IMR-90 (cell line): ENCODE results near the gene SERP2. TPM values are rescaled to one million over a fixed set of nuclear protein-coding genes. Genes with fewer than 3 reads are reported as not detected.

Experiments
- ATAC-seq: fragments of 200-7000 bp; cut with Tn5 transposase; 2 replicates; pipeline ENCODE4 v1.9.1; 2020; ENCODE audit warnings: low read depth, mild to moderate bottlenecking, moderate library complexity
- BruUV-seq: library from RNA; stranded (reverse); fragments of 400-500 nt; replicated peaks from 2 replicates; lab custom pipeline; 2021; lab: Mats Ljungman, UMichigan
- CTCF ChIA-PET: fragments of 300-600 bp; formaldehyde crosslinking; extraction: SDS; loops from one replicate; lab custom pipeline; 2021; ENCODE audit warnings: antibody characterized with exemption; lab: Yijun Ruan, JAX
- POLR2A ChIA-PET: fragments of 300-600 bp; sonication (Branson Sonifier 250); formaldehyde crosslinking; loops from one replicate; lab custom pipeline; 2022; ENCODE audit warnings: antibody characterized with exemption; ENCODE audit not compliant: unreplicated experiment; lab: Charles Lee
- DNase-seq: peaks from one replicate; pipeline ENCODE4 v3.0.0; 2013
- H2AFZ ChIP-seq: replicated peaks from 2 replicates; pipeline ENCODE3; 2013; ENCODE audit warnings: low read length, mild to moderate bottlenecking; ENCODE audit not compliant: poor library complexity
- H2AK5ac ChIP-seq: 2 replicates; pipeline ENCODE4 v1.6.1; 2013; ENCODE audit warnings: low read depth, low read length, inconsistent platforms
- H2AK9ac ChIP-seq: replicated peaks from 2 replicates; pipeline ENCODE3; 2013; ENCODE audit warnings: mild to moderate bottlenecking, low read depth, low read length, moderate library complexity; ENCODE audit not compliant: poor library complexity
- H2BK120ac ChIP-seq: 2 replicates; pipeline ENCODE4 v1.6.1; 2013; ENCODE audit warnings: low read depth, low read length, inconsistent platforms
- H2BK15ac ChIP-seq: 3 replicates; pipeline ENCODE4 v1.6.1; 2013; ENCODE audit warnings: low read depth, low read length, inconsistent platforms
- H2BK20ac ChIP-seq: 2 replicates; pipeline ENCODE4 v1.6.1; 2013; ENCODE audit warnings: low read depth, mild to moderate bottlenecking, inconsistent platforms, low read length, moderate library complexity
- H2BK5ac ChIP-seq: 2 replicates; pipeline ENCODE4 v1.6.1; 2013; ENCODE audit warnings: mild to moderate bottlenecking, low read depth, low read length, inconsistent platforms; ENCODE audit not compliant: poor library complexity, severe bottlenecking
- H3K14ac ChIP-seq: replicated peaks from 2 replicates; pipeline ENCODE4 v1.6.1; 2013; ENCODE audit warnings: low read depth, low read length, inconsistent platforms
- H3K18ac ChIP-seq: 2 replicates; pipeline ENCODE4 v1.6.1; 2013; ENCODE audit warnings: low read depth, low read length, control low read depth
- H3K23ac ChIP-seq: 2 replicates; pipeline ENCODE4 v1.6.1; 2013; ENCODE audit warnings: low read depth, low read length, inconsistent platforms
- H3K27ac ChIP-seq: 2 replicates; pipeline ENCODE4 v1.5.1; 2013; ENCODE audit warnings: mild to moderate bottlenecking, control low read depth, low read length; ENCODE audit not compliant: insufficient read depth
- H3K27me3 ChIP-seq: 2 replicates; pipeline ENCODE4 v1.6.1; 2013; ENCODE audit warnings: low read length; ENCODE audit not compliant: control insufficient read depth, insufficient read depth
- H3K36me3 ChIP-seq: 2 replicates; pipeline ENCODE4 v1.6.1; 2013; ENCODE audit warnings: low read length, mixed read lengths; ENCODE audit not compliant: control insufficient read depth, insufficient read depth
- H3K4ac ChIP-seq: 2 replicates; pipeline ENCODE4 v1.6.1; 2013; ENCODE audit warnings: low read depth, low read length, inconsistent platforms
- H3K4me1 ChIP-seq: 2 replicates; pipeline ENCODE4 v1.6.1; 2013; ENCODE audit warnings: low read length, mixed read lengths; ENCODE audit not compliant: control insufficient read depth, insufficient read depth
- H3K4me2 ChIP-seq: 2 replicates; pipeline ENCODE4 v1.6.1; 2013; ENCODE audit warnings: low read depth, mild to moderate bottlenecking, control low read depth, low read length, moderate library complexity
- H3K4me3 ChIP-seq: 2 replicates; pipeline ENCODE4 v1.5.1; 2013; ENCODE audit warnings: low read depth, mild to moderate bottlenecking, control low read depth, low read length, moderate library complexity; ENCODE audit not compliant: insufficient read depth
- H3K56ac ChIP-seq: 2 replicates; pipeline ENCODE4 v1.6.1; 2013; ENCODE audit warnings: low read length, inconsistent platforms; ENCODE audit not compliant: insufficient read depth; ENCODE audit errors: extremely low read depth
- H3K79me1 ChIP-seq, 2 experiments: 2 replicates each; pipeline ENCODE4 v1.6.1; 2013; ENCODE audit warnings: low read length in 2 of 2, inconsistent platforms in 1 of 2, low read depth in 1 of 2
- H3K9ac ChIP-seq: 2 replicates; pipeline ENCODE4 v1.6.1; 2013; ENCODE audit warnings: low read depth, low read length, control low read depth
- H3K9me1 ChIP-seq: 2 replicates; pipeline ENCODE4 v1.6.1; 2013; ENCODE audit warnings: low read length, inconsistent platforms; ENCODE audit not compliant: insufficient read depth
- H3K9me3 ChIP-seq: 2 replicates; pipeline ENCODE4 v1.6.1; 2013; ENCODE audit warnings: low read length; ENCODE audit not compliant: control insufficient read depth, insufficient read depth
- H4K20me1 ChIP-seq: 2 replicates; pipeline ENCODE4 v1.6.1; 2013; ENCODE audit warnings: low read length, inconsistent platforms; ENCODE audit not compliant: insufficient read depth
- H4K5ac ChIP-seq: 2 replicates; pipeline ENCODE4 v1.6.1; 2013; ENCODE audit warnings: mild to moderate bottlenecking, low read depth, low read length, control low read depth
- H4K8ac ChIP-seq, 2 experiments: 2 replicates each; pipeline ENCODE4 v1.6.1; 2013; ENCODE audit warnings: low read depth in 2 of 2, low read length in 2 of 2, control low read depth in 1 of 2, inconsistent platforms in 1 of 2
- H4K91ac ChIP-seq: 2 replicates; pipeline ENCODE4 v1.6.1; 2013; ENCODE audit warnings: low read depth, low read length, inconsistent platforms; ENCODE audit not compliant: insufficient read depth
- BHLHE40 ChIP-seq: fragments of 150-350 bp; IDR thresholded peaks from 2 replicates; pipeline ENCODE4 v1.6.1; 2016; ENCODE audit warnings: mild to moderate bottlenecking, low read depth, low read length
- CEBPB ChIP-seq: IDR thresholded peaks from 2 replicates; pipeline ENCODE4 v1.6.1; 2012; ENCODE audit warnings: low read depth, low read length, improper control_type of control experiment
- CHD1 ChIP-seq: IDR thresholded peaks from 2 replicates; pipeline ENCODE4 v1.6.1; 2012; ENCODE audit warnings: low read depth, low read length, improper control_type of control experiment
- FOS ChIP-seq: fragments of 150-350 bp; IDR thresholded peaks from 2 replicates; pipeline ENCODE4 v1.6.1; 2016; ENCODE audit warnings: low read depth, low read length
- MAFK ChIP-seq: IDR thresholded peaks from 2 replicates; pipeline ENCODE4 v1.6.1; 2012; ENCODE audit warnings: low read depth, low read length, improper control_type of control experiment
- MAZ ChIP-seq: IDR thresholded peaks from 2 replicates; pipeline ENCODE4 v1.6.1; 2012; ENCODE audit warnings: low read depth, mild to moderate bottlenecking, low read length, improper control_type of control experiment, moderate library complexity, borderline replicate concordance
- MXI1 ChIP-seq: IDR thresholded peaks from 2 replicates; pipeline ENCODE4 v1.6.1; 2012; ENCODE audit warnings: low read depth, mild to moderate bottlenecking, low read length, moderate library complexity, borderline replicate concordance
- NFE2L2 ChIP-seq: fragments of 150-350 bp; IDR thresholded peaks from 2 replicates; pipeline ENCODE4 v1.6.1; 2016; ENCODE audit warnings: low read depth, mild to moderate bottlenecking, low read length
- POLR2A ChIP-seq: IDR thresholded peaks from 2 replicates; pipeline ENCODE4 v1.6.1; 2012; ENCODE audit warnings: mild to moderate bottlenecking, low read depth, low read length
- RAD21 ChIP-seq: IDR thresholded peaks from 2 replicates; pipeline ENCODE4 v1.6.1; 2012; ENCODE audit warnings: low read length, improper control_type of control experiment
- RFX5 ChIP-seq: IDR thresholded peaks from 2 replicates; pipeline ENCODE4 v1.8.0; 2012; ENCODE audit warnings: low read depth, mild to moderate bottlenecking, low read length, moderate library complexity
- SMC3 ChIP-seq: fragments of 150-350 bp; IDR thresholded peaks from 2 replicates; pipeline ENCODE4 v1.6.1; 2016; ENCODE audit warnings: low read depth, mild to moderate bottlenecking, antibody characterized with exemption, low read length, moderate library complexity
- USF2 ChIP-seq: fragments of 150-350 bp; IDR thresholded peaks from 2 replicates; pipeline ENCODE4 v1.6.1; 2017; ENCODE audit warnings: mild to moderate bottlenecking, antibody characterized with exemption, low read length, low read depth
- WGBS, 2 experiments: methylation state at CpG; one replicate each; pipeline versions ENCODE4 v1.1.5 to v1.1.7; 2013; ENCODE audit warnings: missing lambda C conversion rate in 2 of 2; ENCODE audit not compliant: insufficient read length in 1 of 2; ENCODE audit errors: extremely low coverage in 2 of 2; 5-methylcytosine and 5-hydroxymethylcytosine counted together
- dilution Hi-C: fragments of 300-500 bp; cut with HindIII; formaldehyde crosslinking; loops from one replicate; pipeline ENCODE4 v1.14.3; 2018; ENCODE audit warnings: low sequenced_read_pairs; ENCODE audit not compliant: unreplicated experiment
- in situ Hi-C: fragments of 300-500 bp; cut with MboI; formaldehyde crosslinking; loops from 3 replicates; pipeline ENCODE4 v1.14.3; 2019; ENCODE audit warnings: low sequenced_read_pairs, inconsistent platforms, mixed read lengths
- intact Hi-C: fragments of 100-400 bp; cut with micrococcal nuclease; formaldehyde crosslinking; loops from 2 replicates; pipeline ENCODE4 v1.10.0; 2022
- polyA plus RNA-seq, 3 experiments: library from polyadenylated mRNA; depleted of rRNA; stranded (reverse); fragments of >200 nt; gene quantifications; 2 replicates each; pipeline ENCODE4 v1.2.3, GENCODE V29; 2012; ENCODE audit warnings: low replicate concordance in 1 of 3
- total RNA-seq: library from RNA; depleted of rRNA; stranded (reverse); fragments of >200 nt; gene quantifications from 2 replicates; pipeline ENCODE4 v1.2.3, GENCODE V29; 2012
- TF ChIP-seq, protein P1 (sequence below): conservative IDR thresholded peaks from 2 replicates; pipeline ENCODE4 v1.5.1; 2012; ENCODE audit warnings: mild to moderate bottlenecking, low read depth, low read length, improper control_type of control experiment

SERP2 gene
- total and polyA plus RNA-seq, 2 of the 4 experiments (the other 2 are of a cell fraction), result 0.54 to 1.4 TPM

DNA sequence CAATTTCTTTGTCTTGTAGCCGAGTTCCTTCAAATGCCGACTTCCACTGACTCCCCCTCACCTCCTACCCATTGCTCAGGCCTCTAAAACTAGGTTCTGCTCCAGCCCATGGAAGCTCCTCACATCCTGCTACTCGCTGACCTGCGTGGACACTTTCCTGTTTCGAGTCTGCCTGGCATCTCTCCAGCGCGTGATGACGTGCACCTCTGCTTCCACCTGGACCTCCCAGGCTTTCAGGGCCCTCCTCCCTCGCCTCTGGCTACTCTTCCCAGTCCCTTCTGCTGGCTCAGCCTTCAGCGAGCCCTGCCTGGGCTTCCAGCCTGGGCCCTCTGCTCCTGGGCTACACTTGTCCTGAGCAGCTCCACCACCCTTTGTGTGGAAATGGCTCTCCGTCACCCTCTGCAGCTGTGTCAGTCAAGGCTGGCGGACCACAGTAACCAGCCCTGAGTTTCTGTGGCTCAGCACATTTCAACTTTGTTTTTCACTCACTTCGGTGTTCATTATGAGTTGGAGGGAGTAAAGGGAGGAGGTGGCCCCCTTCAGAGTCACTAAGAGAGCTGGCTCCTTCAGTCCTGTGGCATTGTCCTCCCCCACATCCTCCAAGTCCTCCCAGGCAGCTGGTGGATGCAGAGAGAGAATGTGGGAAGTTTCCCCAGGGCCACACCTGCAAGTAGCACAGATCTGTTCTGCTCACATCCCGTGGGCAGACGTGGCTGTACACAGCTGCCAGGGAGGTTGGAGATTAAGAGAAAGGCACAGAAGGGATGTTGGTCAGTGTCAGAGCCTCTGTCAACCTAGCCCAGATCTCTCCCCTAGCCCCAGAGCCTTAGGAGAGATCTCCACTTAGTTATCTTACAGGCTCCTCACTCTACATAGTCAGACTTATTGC, 49.4 kb downstream of the SERP2 start:
- H3K4me1 ChIP-seq, result no peaks in the 10 kb centered on the region
- H3K18ac ChIP-seq, result no peak overlapping the region
- TF ChIP-seq, protein P1, sequence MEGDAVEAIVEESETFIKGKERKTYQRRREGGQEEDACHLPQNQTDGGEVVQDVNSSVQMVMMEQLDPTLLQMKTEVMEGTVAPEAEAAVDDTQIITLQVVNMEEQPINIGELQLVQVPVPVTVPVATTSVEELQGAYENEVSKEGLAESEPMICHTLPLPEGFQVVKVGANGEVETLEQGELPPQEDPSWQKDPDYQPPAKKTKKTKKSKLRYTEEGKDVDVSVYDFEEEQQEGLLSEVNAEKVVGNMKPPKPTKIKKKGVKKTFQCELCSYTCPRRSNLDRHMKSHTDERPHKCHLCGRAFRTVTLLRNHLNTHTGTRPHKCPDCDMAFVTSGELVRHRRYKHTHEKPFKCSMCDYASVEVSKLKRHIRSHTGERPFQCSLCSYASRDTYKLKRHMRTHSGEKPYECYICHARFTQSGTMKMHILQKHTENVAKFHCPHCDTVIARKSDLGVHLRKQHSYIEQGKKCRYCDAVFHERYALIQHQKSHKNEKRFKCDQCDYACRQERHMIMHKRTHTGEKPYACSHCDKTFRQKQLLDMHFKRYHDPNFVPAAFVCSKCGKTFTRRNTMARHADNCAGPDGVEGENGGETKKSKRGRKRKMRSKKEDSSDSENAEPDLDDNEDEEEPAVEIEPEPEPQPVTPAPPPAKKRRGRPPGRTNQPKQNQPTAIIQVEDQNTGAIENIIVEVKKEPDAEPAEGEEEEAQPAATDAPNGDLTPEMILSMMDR, result no peak
- TF ChIP-seq RAD21 (no peak), MAZ (no peak), NFE2L2 (no peak), BHLHE40 (no peak), SMC3 (no peak), MAFK (no peak), FOS (no peak), CHD1 (no peak), POLR2A (no peak), MXI1 (no peak), RFX5 (no peak), CEBPB (no peak), USF2 (no peak)

More for the DNA sequence above, 49.4 kb downstream of the SERP2 start:
- H3K23ac ChIP-seq, result no peak overlapping the region
- no peak for ATAC-seq
- no peak for DNase-seq
- H4K5ac ChIP-seq, result no peak overlapping the region
- no peak overlapping the region for H3K4me2 ChIP-seq
- ChIA-PET POLR2A (no interaction called here), CTCF (no interaction called here)
- no peak overlapping the region for H2AK9ac ChIP-seq
- H2AFZ ChIP-seq, result no peak overlapping the region
- H3K56ac ChIP-seq, result no peak overlapping the region
- no peaks in the 10 kb centered on the region for H3K9me1 ChIP-seq
- no peak overlapping the region for H3K14ac ChIP-seq
- H3K4me3 ChIP-seq, result no peak overlapping the region
- WGBS, 2 experiments, result 90% methylated on average over 2 of the region's 15 CpGs; no CpG with 5 or more reads in 1 of the 2 experiments
- peaks cover 9% of the 10 kb centered on the region; the same call in 1 of the 2 replicates for H3K27me3 ChIP-seq
- no peaks in the 10 kb centered on the region for H3K79me1 ChIP-seq
- no peaks in the 10 kb centered on the region for H4K20me1 ChIP-seq
- no peaks in the 10 kb centered on the region for H3K9me3 ChIP-seq
- no peak overlapping the region for H3K27ac ChIP-seq
- H4K8ac ChIP-seq, result no peak overlapping the region
- in situ Hi-C loops (no loop called here), intact Hi-C loops (no loop called here), dilution Hi-C loops (no loop called here)
- H3K9ac ChIP-seq, result no peak overlapping the region
- BruUV-seq, result no TSS peak
- no peak overlapping the region for H3K4ac ChIP-seq
- no peak overlapping the region for H2AK5ac ChIP-seq
- H2BK20ac ChIP-seq, result no peak overlapping the region
- no peak overlapping the region for H2BK15ac ChIP-seq
- no peaks in the 10 kb centered on the region for H3K36me3 ChIP-seq
- H4K91ac ChIP-seq, result no peak overlapping the region
- H2BK5ac ChIP-seq, result no peak overlapping the region
- H2BK120ac ChIP-seq, result no peak overlapping the region
